Left lung (tissue), 10 donors: Measurements from ENCODE around the gene P4HTM. TPM values are rescaled to one million over a fixed set of nuclear protein-coding genes. Genes with fewer than 3 reads are reported as not detected.

ENCODE experiments used
- ATAC-seq: fragments of 200-7000 bp; cut with Tn5 transposase; one replicate; pipeline ENCODE4 v1.9.1; 2020; ENCODE audit warnings: moderate library complexity
- DNase-seq, 4 donors: peaks; one replicate each; pipeline ENCODE4 v3.0.0-alpha.2; 2013 to 2020
- H3K27ac ChIP-seq, 2 donors: fragments of 200-600 bp; sonication (generic) in 1 of 2; one replicate each; pipeline versions ENCODE4 v1.5.0 to v1.8.0; 2020 to 2021
- H3K27me3 ChIP-seq, 2 donors: fragments of 200-600 bp; sonication (generic) in 1 of 2; one replicate each; pipeline versions ENCODE4 v1.5.0 to v1.8.0; 2020 to 2021
- H3K36me3 ChIP-seq, 2 donors: fragments of 200-600 bp; sonication (generic) in 1 of 2; one replicate each; pipeline versions ENCODE4 v1.5.0 to v1.8.0; 2020 to 2021
- H3K4me1 ChIP-seq, 2 donors: fragments of 200-600 bp; one replicate each; pipeline ENCODE4 v1.8.0; 2021
- H3K4me3 ChIP-seq, 2 donors: fragments of 200-600 bp; sonication (generic) in 1 of 2; one replicate each; pipeline versions ENCODE4 v1.5.0 to v1.8.0; 2020 to 2021; ENCODE audit warnings: mild to moderate bottlenecking in 1 of 2
- H3K9me3 ChIP-seq, 2 donors: fragments of 200-600 bp; sonication (generic) in 1 of 2; one replicate each; pipeline versions ENCODE4 v1.5.0 to v1.8.0; 2020 to 2021
- CTCF ChIP-seq, 2 donors: fragments of 200-600 bp; sonication (generic) in 1 of 2; IDR thresholded peaks; one replicate each; pipeline versions ENCODE4 v1.5.0 to v1.8.0; 2021; ENCODE audit warnings: antibody characterized with exemption in 2 of 2
- intact Hi-C, 2 donors: fragments of 100-400 bp; cut with DNase I; formaldehyde crosslinking; loops; one replicate each; pipeline versions ENCODE4 v1.11.2 to v1.14.2; 2022
- polyA plus RNA-seq, 6 donors: library from polyadenylated mRNA; unstranded; fragments of 120-200 nt; gene quantifications; one replicate each; pipeline ENCODE4 v1.2.1, GENCODE V29; 2013; ENCODE audit not compliant: insufficient read length in 6 of 6
- total RNA-seq, 2 donors: library from RNA; stranded (reverse); fragmentation: NEBNext Ultra II Directional; extraction: Animal tissue kit (Norgen Biotek cat#: 25700); gene quantifications; one replicate each; pipeline ENCODE4 v1.2.1, GENCODE V29; 2021
- donor health status: DM: no; HTN: yes; CAD: no.
- donor health status: DM: no; HTN: no; CAD: no.

P4HTM gene
- total and polyA plus RNA-seq, 8 donors, result 26.6 to 43.1 (median 39.7) TPM

GRCh38 chr3:49019941-49020329 is 29.9 kb downstream of the P4HTM start:
- H3K4me3 ChIP-seq, result peak overlapping the region; percentile 91 to 99

GRCh38 chr3:49020330-49021212 is 30.5 kb downstream of the P4HTM start:
- Histone ChIP-seq H3K4me1 (peaks cover 32 to 65% of the 10 kb centered on the region in 2 donors), H3K27me3 (no peaks in the 10 kb centered on the region), H3K27ac (peak overlapping the region; percentile 100), H3K9me3 (no peaks in the 10 kb centered on the region), H3K36me3 (peaks cover 0 to 40% of the 10 kb centered on the region in 2 donors), H3K4me3 (peak overlapping the region; percentile 91 to 99)
- DNase-seq (peak in 3 of 4 donors; percentile 19 to 95 (median 76)), ATAC-seq (peak; percentile 11)
- intact Hi-C loops, result no loop called here
- no peak for TF ChIP-seq CTCF (IDR thresholded peaks at IDR 0.05)

More at GRCh38 chr3:49019941-49020329, 29.9 kb downstream of the P4HTM start:
- no peak for ATAC-seq
- peak overlapping the region; percentile 100 for H3K27ac ChIP-seq
- no peaks in the 10 kb centered on the region for H3K9me3 ChIP-seq
- H3K4me1 ChIP-seq, result peaks cover 32 to 60% of the 10 kb centered on the region in 2 donors
- TF ChIP-seq CTCF (IDR thresholded peaks at IDR 0.05), result no peak
- H3K36me3 ChIP-seq, result peaks cover 0 to 40% of the 10 kb centered on the region in 2 donors
- intact Hi-C loops, result no loop called here
- H3K27me3 ChIP-seq, result no peaks in the 10 kb centered on the region
- no peak for DNase-seq

GRCh38 chr3:49021213-49021812 is 31.3 kb downstream of the P4HTM start:
- H3K9me3 ChIP-seq, result no peaks in the 10 kb centered on the region
- H3K27ac ChIP-seq, result peak overlapping the region; percentile 100
- H3K4me1 ChIP-seq, result peaks cover 32 to 72% of the 10 kb centered on the region in 2 donors
- H3K36me3 ChIP-seq, result peaks cover 0 to 40% of the 10 kb centered on the region in 2 donors
- H3K4me3 ChIP-seq, result peak overlapping the region; percentile 91 to 99
- intact Hi-C loops, result no loop called here
- peak; percentile 89 for ATAC-seq
- no peaks in the 10 kb centered on the region for H3K27me3 ChIP-seq
- DNase-seq, result peak; percentile 97 to 99 (median 99)
- no peak for TF ChIP-seq CTCF (IDR thresholded peaks at IDR 0.05)

- Histone ChIP-seq H3K9me3 (no peaks in the 10 kb centered on the region), H3K27me3 (no peaks in the 10 kb centered on the region), H3K4me3 (peak within 1 kb of the TSS; percentile 91 to 99), H3K27ac (peak within 1 kb of the TSS; percentile 100), H3K4me1 (peaks cover 32 to 70% of the 10 kb centered on the region in 2 donors), H3K36me3 (peaks cover 0 to 39% of the 10 kb centered on the region in 2 donors)
- TF ChIP-seq CTCF (IDR thresholded peaks at IDR 0.05), result peak; percentile 94 to 99
- peak; percentile 85 for ATAC-seq
- peak; percentile 91 to 99 (median 94) for DNase-seq
- intact Hi-C loops, result no loop called here
These were observed 32.0 kb downstream of the P4HTM start, which contains the start of gene NDUFAF3 for GRCh38 chr3:49021813-49022687. Gene NDUFAF3, plus strand, starts transcription at chr3:49022121. Its CDS starts 24 bp downstream, at chr3:49022145.
